Sigmoid colon (tissue), 4 donors: Measurements from ENCODE around the gene PRCD.

Experiments
- EP300 ChIP-seq, 4 donors: sonication (generic); formaldehyde crosslinking; IDR thresholded peaks; one replicate each; pipeline ENCODE4 v1.6.1; 2017; ENCODE audit warnings: antibody characterized with exemption in 4 of 4
- POLR2A ChIP-seq, 2 donors: fragments of 450-650 bp; IDR thresholded peaks; one replicate each; pipeline ENCODE4 v1.6.1; 2016; ENCODE audit warnings: antibody characterized with exemption in 2 of 2, mild to moderate bottlenecking in 2 of 2, moderate library complexity in 2 of 2
- TF ChIP-seq, protein P1 (sequence below), 4 experiments: fragments of 450-650 bp in 3 of 4; fragments of 200-600 bp in 1 of 4; IDR thresholded peaks; one replicate each; pipeline ENCODE4 v1.5.1; 2016 to 2019; ENCODE audit warnings: antibody characterized with exemption in 4 of 4, mild to moderate bottlenecking in 3 of 4, moderate library complexity in 2 of 4

DNA sequence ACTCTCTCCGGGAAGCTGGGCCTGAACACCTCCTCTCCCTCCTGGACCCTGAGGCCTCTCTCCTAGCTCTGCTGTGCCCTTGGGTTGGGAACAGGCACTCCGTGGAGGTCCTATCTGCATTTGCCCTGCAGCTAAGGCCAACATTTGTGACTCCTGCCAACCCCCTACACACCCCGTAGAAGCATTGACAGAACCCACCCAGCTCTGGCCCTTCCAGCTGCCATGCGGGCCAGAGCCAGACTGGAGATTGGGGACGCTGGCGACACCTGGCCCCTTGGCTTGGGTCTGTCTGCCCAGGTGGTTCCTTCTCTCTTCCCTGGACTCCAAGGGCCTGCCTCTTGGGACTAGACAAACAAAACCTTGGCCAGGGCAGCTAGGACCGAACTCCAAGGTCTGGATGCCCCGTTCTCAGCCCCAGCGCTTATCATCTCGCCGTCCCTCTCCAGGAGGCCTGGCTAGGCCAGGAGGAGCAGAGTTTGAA lies 38.0 kb upstream of the PRCD start:
- TF ChIP-seq, protein P1, sequence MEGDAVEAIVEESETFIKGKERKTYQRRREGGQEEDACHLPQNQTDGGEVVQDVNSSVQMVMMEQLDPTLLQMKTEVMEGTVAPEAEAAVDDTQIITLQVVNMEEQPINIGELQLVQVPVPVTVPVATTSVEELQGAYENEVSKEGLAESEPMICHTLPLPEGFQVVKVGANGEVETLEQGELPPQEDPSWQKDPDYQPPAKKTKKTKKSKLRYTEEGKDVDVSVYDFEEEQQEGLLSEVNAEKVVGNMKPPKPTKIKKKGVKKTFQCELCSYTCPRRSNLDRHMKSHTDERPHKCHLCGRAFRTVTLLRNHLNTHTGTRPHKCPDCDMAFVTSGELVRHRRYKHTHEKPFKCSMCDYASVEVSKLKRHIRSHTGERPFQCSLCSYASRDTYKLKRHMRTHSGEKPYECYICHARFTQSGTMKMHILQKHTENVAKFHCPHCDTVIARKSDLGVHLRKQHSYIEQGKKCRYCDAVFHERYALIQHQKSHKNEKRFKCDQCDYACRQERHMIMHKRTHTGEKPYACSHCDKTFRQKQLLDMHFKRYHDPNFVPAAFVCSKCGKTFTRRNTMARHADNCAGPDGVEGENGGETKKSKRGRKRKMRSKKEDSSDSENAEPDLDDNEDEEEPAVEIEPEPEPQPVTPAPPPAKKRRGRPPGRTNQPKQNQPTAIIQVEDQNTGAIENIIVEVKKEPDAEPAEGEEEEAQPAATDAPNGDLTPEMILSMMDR (IDR thresholded peaks at IDR 0.05): no peak
- TF ChIP-seq EP300 (IDR thresholded peaks at IDR 0.05) (no peak), POLR2A (IDR thresholded peaks at IDR 0.05) (no peak)
